GM12875 (cell line): ENCODE measurements around the gene PLA2G1B.

Experiments used
- H3K4me3 ChIP-seq: one replicate; pipeline ENCODE4 v1.5.1; 2011; ENCODE audit warnings: low read depth, low read length, control low read depth
- CTCF ChIP-seq: IDR thresholded peaks from 2 replicates; pipeline ENCODE4 v1.5.1; 2011; ENCODE audit warnings: low read depth, mild to moderate bottlenecking, control low read depth, inconsistent platforms, low read length, moderate library complexity, borderline replicate concordance; ENCODE audit not compliant: insufficient read depth

The PLA2G1B gene

GRCh38 chr12:120314220-120314619 is 13.4 kb downstream of the PLA2G1B start:
- H3K4me3 ChIP-seq: no peak overlapping the region
- peak; percentile 32; the same call in 1 of the 2 replicates for TF ChIP-seq CTCF

GRCh38 chr12:120301962-120302815 is 25.4 kb downstream of the PLA2G1B start, which contains the start of gene SIRT4:
Gene SIRT4, plus strand, starts transcription at chr12:120302321. Its CDS starts 1,241 bp downstream, at chr12:120303562.
- peak; percentile 73 for TF ChIP-seq CTCF
- peak within 1 kb of the TSS; percentile 61 for H3K4me3 ChIP-seq

DNA sequence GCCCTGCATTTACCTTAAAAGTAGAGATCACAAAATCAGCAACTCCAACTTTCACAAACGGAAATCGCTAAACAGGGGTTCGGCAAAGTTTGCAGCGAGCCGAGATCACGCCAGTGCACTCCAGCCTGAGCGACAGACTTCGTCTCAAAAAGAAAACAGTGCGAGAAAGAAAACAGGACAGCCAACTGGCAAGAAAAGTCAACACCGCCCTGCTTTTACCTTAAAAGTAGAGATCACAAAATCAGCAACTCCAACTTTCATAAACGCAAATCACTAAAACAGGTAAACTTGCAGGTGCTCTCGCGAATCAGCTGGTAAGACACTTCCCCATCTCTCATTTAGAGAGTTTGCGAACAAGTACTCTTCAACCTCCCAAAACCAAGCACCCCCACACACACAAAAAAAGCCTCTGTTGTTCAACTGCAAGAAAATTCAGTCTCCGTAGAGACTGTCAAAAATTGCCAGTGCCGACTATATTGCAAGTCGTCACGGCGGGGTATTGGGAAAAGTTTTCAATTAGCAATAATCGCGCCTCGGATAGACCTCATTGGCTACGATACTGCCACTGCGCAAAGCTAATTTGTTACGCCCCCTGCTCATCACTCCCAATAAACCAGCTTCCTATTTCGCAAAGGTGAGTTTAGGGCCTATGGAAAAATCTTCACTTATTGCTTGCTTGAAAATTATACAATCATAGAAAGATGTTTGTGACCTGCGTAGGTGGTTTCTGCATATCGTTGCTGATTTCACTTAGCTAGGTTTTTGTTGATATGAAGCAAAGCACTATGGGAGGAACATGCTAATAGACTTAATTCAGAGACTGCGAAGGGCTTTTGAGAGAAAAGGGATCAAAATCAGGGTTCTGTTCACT is 34.7 kb downstream of the PLA2G1B start, which contains the start of gene RNU4-1:
RNU4-1 (minus strand) TSS at position 577 of the 871 bp plus-strand sequence.
- peak within 1 kb of the TSS; percentile 61 for H3K4me3 ChIP-seq
- no peak for TF ChIP-seq CTCF

- H3K4me3 ChIP-seq: peak overlapping the region; percentile 61
- no peak for TF ChIP-seq CTCF
These were observed 35.2 kb downstream of the PLA2G1B start for GRCh38 chr12:120292411-120292660.

- H3K4me3 ChIP-seq: no peak overlapping the region
- no peak for TF ChIP-seq CTCF
These were observed 36.8 kb downstream of the PLA2G1B start for GRCh38 chr12:120290609-120291305.

DNA sequence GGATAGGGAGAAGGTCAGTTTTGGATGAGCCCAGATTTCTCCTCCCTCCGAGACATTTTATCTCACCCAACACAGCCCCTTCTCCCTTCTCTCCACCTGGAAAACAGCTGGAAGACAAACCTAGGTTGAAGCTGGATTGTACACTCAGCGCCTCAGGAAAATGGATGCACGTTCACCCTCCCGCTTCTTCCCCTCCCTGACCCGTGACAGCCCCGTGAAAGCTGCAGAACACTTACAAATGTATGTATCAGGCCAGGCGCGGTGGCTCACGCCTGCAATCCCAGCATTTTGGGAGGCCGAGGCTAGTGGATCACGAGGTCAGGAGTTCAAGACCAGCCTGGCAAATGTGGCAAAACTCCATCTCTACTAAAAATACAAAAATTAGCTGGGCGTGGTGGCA is 40.1 kb downstream of the PLA2G1B start:
- H3K4me3 ChIP-seq: no peak overlapping the region
- TF ChIP-seq CTCF: no peak
